ENCODE results near the gene KCNH3.
"Not testable (repeated sequence)": the region's sequence is repeated elsewhere in the genome, so short reads cannot be mapped to it uniquely, and the experiment has no call there.

Gene KCNH3

GRCh38 chr12:49538510-49539403 lies at the start of gene KCNH3:
Gene KCNH3 (plus strand): TSS chr12:49539030. CDS start chr12:49539417, 387 bp downstream.
- DNase-seq: peak; percentile 87

GRCh38 chr12:49489154-49489553 lies 49.7 kb upstream of the KCNH3 start:
- DNase-seq: no peak

- DNase-seq: no peak
Observed at GRCh38 chr12:49489720-49490119, 49.1 kb upstream of the KCNH3 start.

GRCh38 chr12:49491823-49492222 lies 47.0 kb upstream of the KCNH3 start:
- DNase-seq: no peak

- no peak for DNase-seq
Observed at GRCh38 chr12:49493900-49494299, 44.9 kb upstream of the KCNH3 start.

GRCh38 chr12:49496417-49497360 lies 42.1 kb upstream of the KCNH3 start:
- DNase-seq: no peak

- no peak for DNase-seq
Observed at GRCh38 chr12:49501895-49502294, 36.9 kb upstream of the KCNH3 start.

- DNase-seq: no peak
Observed at GRCh38 chr12:49502590-49502989, 36.2 kb upstream of the KCNH3 start.

- no peak for DNase-seq
Observed at GRCh38 chr12:49503674-49504180, 35.1 kb upstream of the KCNH3 start.

GRCh38 chr12:49505672-49506071 lies 33.2 kb upstream of the KCNH3 start:
- no peak for DNase-seq

- DNase-seq: no peak
Observed at GRCh38 chr12:49507139-49507538, 31.7 kb upstream of the KCNH3 start.

GRCh38 chr12:49509681-49510080 lies 29.1 kb upstream of the KCNH3 start:
- not testable (repeated sequence) for DNase-seq

GRCh38 chr12:49511410-49511809 lies 27.4 kb upstream of the KCNH3 start:
- DNase-seq: no peak

- no peak for DNase-seq
Observed at GRCh38 chr12:49512546-49512945, 26.3 kb upstream of the KCNH3 start.

- no peak for DNase-seq
Observed at GRCh38 chr12:49515266-49515665, 23.6 kb upstream of the KCNH3 start.

- DNase-seq: no peak
Observed at GRCh38 chr12:49518914-49519573, 19.8 kb upstream of the KCNH3 start.

GRCh38 chr12:49519574-49519936 lies 19.3 kb upstream of the KCNH3 start:
- DNase-seq: no peak

- no peak for DNase-seq
Observed at GRCh38 chr12:49521389-49521788, 17.4 kb upstream of the KCNH3 start.

- DNase-seq: no peak
Observed at GRCh38 chr12:49524660-49525324, 14.0 kb upstream of the KCNH3 start.

GRCh38 chr12:49525942-49526341 lies 12.9 kb upstream of the KCNH3 start:
- no peak for DNase-seq

- DNase-seq: no peak
Observed at GRCh38 chr12:49527361-49528130, 11.3 kb upstream of the KCNH3 start.

- DNase-seq: no peak
Observed at GRCh38 chr12:49529414-49529813, 9.4 kb upstream of the KCNH3 start.
